Tibial artery (tissue), 4 donors: ENCODE data around the gene TAC1.

Experiments
- DNase-seq, 2 donors: peaks; one replicate each; pipeline ENCODE4 v3.0.0-alpha.2; 2019
- H3K27ac ChIP-seq, 2 donors: fragments of 200-600 bp; sonication (generic) in 1 of 2; 1 replicate in 1 of 2; 2 replicates in 1 of 2; pipeline ENCODE4 v1.5.1; 2018 to 2019; ENCODE audit warnings: mild to moderate bottlenecking in 1 of 2
- H3K27me3 ChIP-seq, 2 donors: fragments of 200-600 bp; sonication (generic) in 1 of 2; one replicate each; pipeline versions ENCODE4 v1.5.1 to v1.6.0; 2016 to 2019
- H3K36me3 ChIP-seq, 3 donors: fragments of 200-600 bp; sonication (generic) in 2 of 3; one replicate each; pipeline ENCODE4 v1.5.1; 2016 to 2019; ENCODE audit warnings: mild to moderate bottlenecking in 2 of 3
- H3K4me1 ChIP-seq, 4 donors: fragments of 200-600 bp; sonication (generic) in 2 of 4; 1 replicate in 3 of 4; 2 replicates in 1 of 4; pipeline ENCODE4 v1.5.1; 2016 to 2019
- H3K4me3 ChIP-seq, 2 donors: fragments of 200-600 bp; sonication (generic) in 1 of 2; 1 replicate in 1 of 2; 2 replicates in 1 of 2; pipeline ENCODE4 v1.5.1; 2018 to 2019; ENCODE audit warnings: mild to moderate bottlenecking in 2 of 2
- H3K9me3 ChIP-seq, 3 donors: fragments of 200-600 bp; sonication (generic) in 1 of 3; one replicate each; pipeline ENCODE4 v1.5.1; 2016 to 2019
- CTCF ChIP-seq, 2 experiments: fragments of 200-600 bp in 1 of 2; fragments of 450-650 bp in 1 of 2; IDR thresholded peaks; one replicate each; pipeline ENCODE4 v1.5.1; 2017 to 2019; ENCODE audit warnings: antibody characterized with exemption in 2 of 2, mild to moderate bottlenecking in 1 of 2, moderate library complexity in 1 of 2
- intact Hi-C: fragments of 100-400 bp; cut with DNase I; formaldehyde crosslinking; loops from one replicate; pipeline ENCODE4 v1.15.0; 2023; ENCODE audit warnings: low total_unique reads

TAC1 gene

GRCh38 chr7:97731736-97732564 is at the start of gene TAC1:
Gene TAC1, plus strand, starts transcription at chr7:97732086. Its CDS starts 527 bp downstream, at chr7:97732613.
- peak in 1 of 2 donors; percentile 53 for DNase-seq
- no peaks in the 10 kb centered on the region for H3K36me3 ChIP-seq

GRCh38 chr7:97685952-97686351 is 45.9 kb upstream of the TAC1 start:
- no peaks in the 10 kb centered on the region for H3K4me1 ChIP-seq
- no peaks in the 10 kb centered on the region for H3K36me3 ChIP-seq
- H3K27me3 ChIP-seq = no peaks in the 10 kb centered on the region
- H3K27ac ChIP-seq = no peak overlapping the region
- intact Hi-C loops = no loop called here
- H3K9me3 ChIP-seq = no peaks in the 10 kb centered on the region
- H3K4me3 ChIP-seq = no peak overlapping the region
- no peak for TF ChIP-seq CTCF (IDR thresholded peaks at IDR 0.05)
- no peak for DNase-seq

More at GRCh38 chr7:97731736-97732564, at the start of gene TAC1:
- no peak for TF ChIP-seq CTCF (IDR thresholded peaks at IDR 0.05)
- intact Hi-C loops = no loop called here
- H3K27ac ChIP-seq = no peak within 1 kb of the TSS
- H3K4me1 ChIP-seq = peaks cover 0 to 26% (median 18%) of the 10 kb centered on the region in 4 donors
- H3K4me3 ChIP-seq = peak within 1 kb of the TSS; percentile 11 to 19
- H3K9me3 ChIP-seq = peaks cover 0 to 3% (median 0%) of the 10 kb centered on the region in 3 donors
- peaks cover 0 to 32% of the 10 kb centered on the region in 2 donors for H3K27me3 ChIP-seq

GRCh38 chr7:97693586-97693985 is 38.3 kb upstream of the TAC1 start:
- Histone ChIP-seq H3K4me3 (no peak overlapping the region), H3K27ac (no peak overlapping the region), H3K4me1 (no peaks in the 10 kb centered on the region), H3K36me3 (no peaks in the 10 kb centered on the region), H3K27me3 (no peaks in the 10 kb centered on the region), H3K9me3 (no peaks in the 10 kb centered on the region)
- DNase-seq = no peak
- intact Hi-C loops = no loop called here
- no peak for TF ChIP-seq CTCF (IDR thresholded peaks at IDR 0.05)

GRCh38 chr7:97694355-97694754 is 37.5 kb upstream of the TAC1 start:
- no peak overlapping the region for H3K27ac ChIP-seq
- H3K4me1 ChIP-seq = no peaks in the 10 kb centered on the region
- no peaks in the 10 kb centered on the region for H3K9me3 ChIP-seq
- intact Hi-C loops = no loop called here
- no peaks in the 10 kb centered on the region for H3K36me3 ChIP-seq
- DNase-seq = no peak
- no peak for TF ChIP-seq CTCF (IDR thresholded peaks at IDR 0.05)
- no peaks in the 10 kb centered on the region for H3K27me3 ChIP-seq
- no peak overlapping the region for H3K4me3 ChIP-seq

GRCh38 chr7:97697396-97697795 is 34.5 kb upstream of the TAC1 start:
- H3K4me1 ChIP-seq = no peaks in the 10 kb centered on the region
- no peak overlapping the region for H3K4me3 ChIP-seq
- no peak overlapping the region for H3K27ac ChIP-seq
- intact Hi-C loops = no loop called here
- TF ChIP-seq CTCF (IDR thresholded peaks at IDR 0.05) = no peak
- no peaks in the 10 kb centered on the region for H3K9me3 ChIP-seq
- H3K27me3 ChIP-seq = no peaks in the 10 kb centered on the region
- no peak for DNase-seq
- no peaks in the 10 kb centered on the region for H3K36me3 ChIP-seq
